HepG2 (cell line): ENCODE results near the gene CIAPIN1. TPM values are rescaled to one million over a fixed set of nuclear protein-coding genes. Genes with fewer than 3 reads are reported as not detected.

Experiments used
- ATAC-seq: fragments of 200-7000 bp; cut with Tn5 transposase; 3 replicates; pipeline ENCODE4 v1.9.1; 2020; ENCODE audit warnings: mild to moderate bottlenecking, moderate library complexity
- BruUV-seq: library from RNA; stranded (reverse); fragments of 400-500 nt; replicated peaks from 2 replicates; lab custom pipeline; 2021; lab: Mats Ljungman, UMichigan
- CTCF ChIA-PET: fragments of 300-600 bp; formaldehyde crosslinking; extraction: SDS; loops from one replicate; lab custom pipeline; 2021; ENCODE audit warnings: low total read pairs, inconsistent platforms, low intra/inter-chr PET ratio; lab: Yijun Ruan, JAX
- POLR2A ChIA-PET: fragments of 350-600 bp; sonication (Branson Sonifier 250); formaldehyde crosslinking; loops from one replicate; lab custom pipeline; 2020; ENCODE audit warnings: antibody characterized with exemption, inconsistent platforms; lab: Yijun Ruan, JAX
- DNase-seq: peaks from one replicate; pipeline ENCODE4 v3.0.0-alpha.2; 2015; ENCODE audit warnings: low spot score
- FAIRE-seq: peaks from 3 replicates; lab custom pipeline; 2011; peaks lifted over from hg19 to GRCh38; lab: Jason Lieb, UNC
- H2AFZ ChIP-seq: one replicate; pipeline ENCODE4 v1.6.1; 2011; ENCODE audit warnings: low read length, inconsistent platforms
- H3K27ac ChIP-seq: fragments of 300-600 bp; 3 replicates; pipeline ENCODE4 v1.8.0; 2011; ENCODE audit warnings: mixed run types, mild to moderate bottlenecking, mixed read lengths, low read length, inconsistent platforms; ENCODE audit not compliant: insufficient read depth; ENCODE audit errors: extremely low read length
- H3K27me3 ChIP-seq, 2 experiments: fragments of 200-600 bp in 1 of 2; 2 replicates in 1 of 2; 3 replicates in 1 of 2; pipeline versions ENCODE4 v1.6.0 to v1.8.0; 2011; ENCODE audit warnings: low read length in 2 of 2, mild to moderate bottlenecking in 2 of 2, moderate library complexity in 2 of 2, inconsistent platforms in 1 of 2; ENCODE audit not compliant: insufficient read depth in 2 of 2, control insufficient read depth in 1 of 2
- H3K36me3 ChIP-seq, 2 experiments: fragments of 200-600 bp in 1 of 2; replicated peaks in 1 of 2; 2 replicates in 1 of 2; 3 replicates in 1 of 2; pipeline versions ENCODE4 v1.5.1 to v1.8.0; 2011; ENCODE audit warnings: low read length in 2 of 2, inconsistent platforms in 1 of 2; ENCODE audit not compliant: insufficient read depth in 2 of 2, control insufficient read depth in 1 of 2
- H3K4me1 ChIP-seq: 2 replicates; pipeline ENCODE4 v1.5.1; 2012; ENCODE audit warnings: low read length, inconsistent platforms; ENCODE audit not compliant: insufficient read depth
- H3K4me2 ChIP-seq: 2 replicates; pipeline ENCODE4 v1.6.0; 2011; ENCODE audit warnings: low read depth, low read length, inconsistent platforms
- H3K4me3 ChIP-seq, 3 experiments: fragments of 200-600 bp in 1 of 3; sonication (generic), shearing (Covaris generic) in 1 of 3; replicated peaks in 1 of 3; 2 replicates each; pipeline ENCODE4 v1.5.1; 2011 to 2016; ENCODE audit warnings: low read length in 3 of 3, inconsistent platforms in 2 of 3, low read depth in 2 of 3, mild to moderate bottlenecking in 2 of 3, control low read depth in 1 of 3, mixed read lengths in 1 of 3; ENCODE audit not compliant: insufficient read depth in 1 of 3
- H3K79me2 ChIP-seq: one replicate; pipeline ENCODE4 v1.6.1; 2011; ENCODE audit warnings: low read length, inconsistent platforms; ENCODE audit not compliant: insufficient read depth
- H3K9ac ChIP-seq: 2 replicates; pipeline ENCODE4 v1.6.0; 2011; ENCODE audit warnings: mild to moderate bottlenecking, low read depth, low read length, inconsistent platforms; ENCODE audit not compliant: insufficient read depth
- H3K9me3 ChIP-seq: 2 replicates; pipeline ENCODE4 v1.5.1; 2012; ENCODE audit warnings: mild to moderate bottlenecking, low read length
- H4K20me1 ChIP-seq: 2 replicates; pipeline ENCODE4 v1.6.0; 2011; ENCODE audit warnings: inconsistent platforms, mild to moderate bottlenecking, low read length, moderate library complexity; ENCODE audit not compliant: insufficient read depth
- GABPB1 ChIP-seq: IDR thresholded peaks from 2 replicates; pipeline ENCODE4 v1.6.1; 2016; ENCODE audit warnings: mild to moderate bottlenecking, missing genetic modification reagents, moderate library complexity, missing compliant biosample characterization
- HNRNPK ChIP-seq: fragments of 200-400 bp; formaldehyde crosslinking; IDR thresholded peaks from 2 replicates; pipeline ENCODE4 v1.6.1; 2018; ENCODE audit warnings: low read length, low read depth, moderate library complexity, mild to moderate bottlenecking; ENCODE audit not compliant: poor library complexity, severe bottlenecking
- MEIS2 ChIP-seq: sonication (generic); formaldehyde crosslinking; IDR thresholded peaks from 2 replicates; pipeline ENCODE4 v1.9.0; 2021; ENCODE audit warnings: mild to moderate bottlenecking, missing genetic modification reagents
- PCBP2 ChIP-seq: fragments of 200-400 bp; formaldehyde crosslinking; optimal IDR thresholded peaks from 2 replicates; pipeline ENCODE3; 2018; ENCODE audit warnings: low read length, low read depth; ENCODE audit not compliant: poor library complexity, severe bottlenecking
- WGBS: methylation state at CpG from one replicate; pipeline ENCODE4 v1.1.6; 2017; ENCODE audit warnings: low lambda C conversion rate; 5-methylcytosine and 5-hydroxymethylcytosine counted together
- in situ Hi-C: cut with HindIII; loops from 2 replicates; pipeline ENCODE4 v1.10.0; 2017; ENCODE audit warnings: low pct_unique_long_range_greater_than_20kb; ENCODE audit not compliant: extremely low pct_ligation_motif_present
- intact Hi-C: fragments of 100-400 bp; cut with micrococcal nuclease; formaldehyde crosslinking; loops from one replicate; pipeline ENCODE4 v1.10.0; 2022; ENCODE audit not compliant: unreplicated experiment
- polyA plus RNA-seq, 8 experiments: library from polyadenylated mRNA; depleted of rRNA in 3 of 8; stranded (reverse) in 7 of 8; unstranded in 1 of 8; fragments of >200 nt; fragmentation: Illumina TruSeq in 4 of 8; extraction: Trizol in 4 of 8; gene quantifications; 2 replicates each; pipeline versions ENCODE4 v1.2.1 to v1.2.3, GENCODE V29; 2011 to 2016; ENCODE audit warnings: low read depth in 4 of 8, missing spikeins in 1 of 8, mixed read lengths in 1 of 8; ENCODE audit not compliant: insufficient read depth in 1 of 8
- total RNA-seq, 5 experiments: library from RNA; depleted of rRNA; stranded (reverse); fragments of >200 nt; fragmentation: Illumina TruSeq; extraction: Trizol; gene quantifications; 2 replicates each; pipeline ENCODE4 v1.2.3, GENCODE V29; 2016; ENCODE audit warnings: low read depth in 1 of 5
- TF ChIP-seq, protein P1 (sequence below): IDR thresholded peaks from 2 replicates; pipeline ENCODE4 v1.6.1; 2016
- TF ChIP-seq, protein P2 (sequence below): IDR thresholded peaks from 2 replicates; pipeline ENCODE4 v1.6.1; 2018; ENCODE audit warnings: missing genetic modification reagents, mild to moderate bottlenecking, missing compliant biosample characterization

CIAPIN1 gene
- total and polyA plus RNA-seq, 2 of the 13 experiments (the other 11 are each of a cell fraction or from before 2014, with no cell fraction given): 69.3 to 89.7 TPM

DNA sequence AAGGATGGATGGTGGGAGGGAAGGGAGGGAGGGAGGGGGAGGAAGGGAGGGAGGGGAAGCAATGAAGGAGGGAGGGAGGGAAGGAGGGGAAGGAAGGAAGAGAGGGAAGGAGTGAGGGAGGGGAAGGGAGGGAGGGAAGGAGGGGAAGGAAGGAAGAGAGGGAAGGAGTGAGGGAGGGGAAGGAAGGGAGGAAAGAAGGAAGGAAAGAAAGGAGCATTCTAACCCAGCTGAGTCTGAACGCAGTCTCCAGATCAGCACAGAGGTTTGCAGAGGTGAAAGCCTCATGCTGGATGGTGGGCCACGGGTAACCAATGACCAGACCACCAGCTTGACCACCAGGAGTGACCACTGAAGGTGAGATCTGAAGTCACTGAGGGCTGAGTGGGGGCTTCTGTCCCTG, 24.0 kb downstream of the CIAPIN1 start:
- POLR2A ChIA-PET: interaction anchor here (1.4 to 1.7 kb wide), 3 partner anchors 50 to 119 kb away, joined by 4 to 5 read pairs (median 5); partner anchors contain the start of gene CX3CL1
- 64% methylated on average over 2 of the region's 2 CpGs for WGBS
- Histone ChIP-seq H4K20me1 (no peaks in the 10 kb centered on the region), H3K4me1 (peaks cover 23% of the 10 kb centered on the region), H3K36me3 (peaks cover under 1 to 11% of the 10 kb centered on the region in 2 experiments; a peak in 3 of 5 replicates), H3K9ac (no peak overlapping the region), H2AFZ (no peak overlapping the region), H3K79me2 (no peaks in the 10 kb centered on the region), H3K27ac (no peak overlapping the region), H3K9me3 (no peaks in the 10 kb centered on the region), H3K27me3 (no peaks in the 10 kb centered on the region), H3K4me2 (no peak overlapping the region), H3K4me3 (no peak overlapping the region)
- FAIRE-seq: no peak
- no peak for ATAC-seq
- CTCF ChIA-PET: interaction anchor here (1.2 to 3.6 kb wide), 4 partner anchors 97 to 339 kb away, joined by 4 to 49 read pairs (median 6); no protein-coding TSS in a partner anchor
- in situ Hi-C loops (loop anchor here (5.0 kb wide), 1 partner anchor 94 kb away; no protein-coding TSS in a partner anchor), intact Hi-C loops (no loop called here)
- no TSS peak for BruUV-seq
- no peak for TF ChIP-seq GABPB1 (CRISPR knock-in tag)
- TF ChIP-seq PCBP2: peak; percentile 53
- TF ChIP-seq, protein P1, sequence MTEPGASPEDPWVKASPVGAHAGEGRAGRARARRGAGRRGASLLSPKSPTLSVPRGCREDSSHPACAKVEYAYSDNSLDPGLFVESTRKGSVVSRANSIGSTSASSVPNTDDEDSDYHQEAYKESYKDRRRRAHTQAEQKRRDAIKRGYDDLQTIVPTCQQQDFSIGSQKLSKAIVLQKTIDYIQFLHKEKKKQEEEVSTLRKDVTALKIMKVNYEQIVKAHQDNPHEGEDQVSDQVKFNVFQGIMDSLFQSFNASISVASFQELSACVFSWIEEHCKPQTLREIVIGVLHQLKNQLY (CRISPR knock-in tag): no peak
- no peak for TF ChIP-seq MEIS2 (CRISPR knock-in tag)
- TF ChIP-seq, protein P2, sequence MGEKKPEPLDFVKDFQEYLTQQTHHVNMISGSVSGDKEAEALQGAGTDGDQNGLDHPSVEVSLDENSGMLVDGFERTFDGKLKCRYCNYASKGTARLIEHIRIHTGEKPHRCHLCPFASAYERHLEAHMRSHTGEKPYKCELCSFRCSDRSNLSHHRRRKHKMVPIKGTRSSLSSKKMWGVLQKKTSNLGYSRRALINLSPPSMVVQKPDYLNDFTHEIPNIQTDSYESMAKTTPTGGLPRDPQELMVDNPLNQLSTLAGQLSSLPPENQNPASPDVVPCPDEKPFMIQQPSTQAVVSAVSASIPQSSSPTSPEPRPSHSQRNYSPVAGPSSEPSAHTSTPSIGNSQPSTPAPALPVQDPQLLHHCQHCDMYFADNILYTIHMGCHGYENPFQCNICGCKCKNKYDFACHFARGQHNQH (CRISPR knock-in tag): no peak
- peak; percentile 83 for TF ChIP-seq HNRNPK
- DNase-seq: no peak
